HepG2 (cell line): ENCODE data around the gene TTLL6. TPM values are rescaled to one million over a fixed set of nuclear protein-coding genes. Genes with fewer than 3 reads are reported as not detected.

Experiments used
- ADNP ChIP-seq: sonication (generic); formaldehyde crosslinking; IDR thresholded peaks from 2 replicates; pipeline ENCODE4 v1.4.0; 2020; ENCODE audit warnings: missing genetic modification reagents
- AGO1 ChIP-seq: fragments of 200-400 bp; formaldehyde crosslinking; IDR thresholded peaks from 2 replicates; pipeline ENCODE4 v1.6.1; 2017; ENCODE audit warnings: mild to moderate bottlenecking, low read depth, low read length, moderate library complexity; ENCODE audit not compliant: poor library complexity, severe bottlenecking
- ATF6 ChIP-seq: sonication (generic); formaldehyde crosslinking; conservative IDR thresholded peaks from 2 replicates; pipeline ENCODE4 v1.4.0; 2020; ENCODE audit warnings: missing genetic modification reagents
- ETV6 ChIP-seq: sonication (generic); formaldehyde crosslinking; conservative IDR thresholded peaks from 2 replicates; pipeline ENCODE4 v1.4.0; 2020; ENCODE audit warnings: missing genetic modification reagents
- GLMP ChIP-seq: sonication (generic); formaldehyde crosslinking; IDR thresholded peaks from 2 replicates; pipeline ENCODE4 v1.9.0; 2021; ENCODE audit warnings: missing genetic modification reagents, mild to moderate bottlenecking, borderline replicate concordance
- JUNB ChIP-seq: sonication (generic); formaldehyde crosslinking; IDR thresholded peaks from 2 replicates; pipeline ENCODE4 v1.8.0; 2022; ENCODE audit warnings: missing genetic modification reagents, mild to moderate bottlenecking, borderline replicate concordance
- KAT7 ChIP-seq: IDR thresholded peaks from 2 replicates; pipeline ENCODE4 v1.6.1; 2018; ENCODE audit warnings: borderline replicate concordance, missing compliant biosample characterization
- KLF11 ChIP-seq: IDR thresholded peaks from 2 replicates; pipeline ENCODE4 v1.6.1; 2016; ENCODE audit warnings: missing compliant biosample characterization
- MTA3 ChIP-seq: sonication (generic); formaldehyde crosslinking; IDR thresholded peaks from 2 replicates; pipeline ENCODE4 v1.4.0; 2020; ENCODE audit warnings: missing genetic modification reagents
- SIX1 ChIP-seq: sonication (generic); formaldehyde crosslinking; IDR thresholded peaks from 2 replicates; pipeline ENCODE4 v1.4.0; 2020; ENCODE audit warnings: missing genetic modification reagents, borderline replicate concordance
- TBP ChIP-seq: sonication (generic); formaldehyde crosslinking; IDR thresholded peaks from 2 replicates; pipeline ENCODE4 v1.5.0; 2020; ENCODE audit warnings: missing genetic modification reagents
- TBX2 ChIP-seq: sonication (generic); formaldehyde crosslinking; IDR thresholded peaks from 2 replicates; pipeline ENCODE4 v1.5.0; 2020; ENCODE audit warnings: missing genetic modification reagents, mild to moderate bottlenecking, borderline replicate concordance
- THAP11 ChIP-seq: IDR thresholded peaks from 2 replicates; pipeline ENCODE4 v1.6.1; 2016; ENCODE audit warnings: missing biosample characterization, missing genetic modification reagents
- UBTF ChIP-seq: sonication (generic); formaldehyde crosslinking; IDR thresholded peaks from 2 replicates; pipeline ENCODE4 v1.4.0; 2020; ENCODE audit warnings: mild to moderate bottlenecking, missing genetic modification reagents
- YY1 ChIP-seq: IDR thresholded peaks from 2 replicates; pipeline ENCODE4 v1.6.1; 2011; ENCODE audit warnings: low read length, low read depth, moderate library complexity, mild to moderate bottlenecking; ENCODE audit not compliant: insufficient read depth, insufficient replicate concordance
- ZBTB4 ChIP-seq: sonication (generic); formaldehyde crosslinking; IDR thresholded peaks from 2 replicates; pipeline ENCODE4 v1.4.0; 2020; ENCODE audit warnings: missing genetic modification reagents, mild to moderate bottlenecking, borderline replicate concordance
- ZBTB7B ChIP-seq: sonication (generic); formaldehyde crosslinking; IDR thresholded peaks from 2 replicates; pipeline ENCODE4 v1.4.0; 2020; ENCODE audit warnings: missing genetic modification reagents
- ZNF124 ChIP-seq: sonication (generic); formaldehyde crosslinking; IDR thresholded peaks from 2 replicates; pipeline ENCODE4 v1.4.0; 2020; ENCODE audit warnings: missing genetic modification reagents
- ZNF350 ChIP-seq: sonication (generic); formaldehyde crosslinking; IDR thresholded peaks from 2 replicates; pipeline ENCODE4 v1.4.0; 2020; ENCODE audit warnings: mild to moderate bottlenecking, low read depth, missing genetic modification reagents, borderline replicate concordance
- ZNF737 ChIP-seq: sonication (generic); formaldehyde crosslinking; IDR thresholded peaks from 2 replicates; pipeline ENCODE4 v1.5.0; 2020; ENCODE audit warnings: missing genetic modification reagents, mild to moderate bottlenecking, borderline replicate concordance
- ZSCAN22 ChIP-seq: sonication (generic); formaldehyde crosslinking; IDR thresholded peaks from 2 replicates; pipeline ENCODE4 v1.4.0; 2020; ENCODE audit warnings: mild to moderate bottlenecking, missing genetic modification reagents
- polyA plus RNA-seq, 8 experiments: library from polyadenylated mRNA; depleted of rRNA in 3 of 8; stranded (reverse) in 7 of 8; unstranded in 1 of 8; fragments of >200 nt; fragmentation: Illumina TruSeq in 4 of 8; extraction: Trizol in 4 of 8; gene quantifications; 2 replicates each; pipeline versions ENCODE4 v1.2.1 to v1.2.3, GENCODE V29; 2011 to 2016; ENCODE audit warnings: low read depth in 4 of 8, missing spikeins in 1 of 8, mixed read lengths in 1 of 8; ENCODE audit not compliant: insufficient read depth in 1 of 8
- total RNA-seq, 5 experiments: library from RNA; depleted of rRNA; stranded (reverse); fragments of >200 nt; fragmentation: Illumina TruSeq; extraction: Trizol; gene quantifications; 2 replicates each; pipeline ENCODE4 v1.2.3, GENCODE V29; 2016; ENCODE audit warnings: low read depth in 1 of 5

Gene TTLL6
- total and polyA plus RNA-seq, 2 of the 13 experiments (the other 11 are each of a cell fraction or from before 2014, with no cell fraction given), result 0.04 to 0.08 TPM

GRCh38 chr17:48816774-48817590 is at the start of gene TTLL6 (continued):
- TF ChIP-seq ZBTB7B (CRISPR knock-in tag), result 0 out of 2 replicates have a peak, but pooled peaks have one; percentile 17
- no peak for TF ChIP-seq JUNB (CRISPR knock-in tag)
- TF ChIP-seq ADNP, result no peak
- no peak for TF ChIP-seq ZSCAN22 (CRISPR knock-in tag)
- TF ChIP-seq MTA3 (CRISPR knock-in tag), result no peak
- TF ChIP-seq ETV6 (CRISPR knock-in tag), result no peak
- no peak for TF ChIP-seq KAT7
- TF ChIP-seq ZNF737 (CRISPR knock-in tag), result no peak
- TF ChIP-seq TBX2 (CRISPR knock-in tag), result no peak
- peak; percentile 62 for TF ChIP-seq THAP11
- TF ChIP-seq KLF11, result no peak
- no peak for TF ChIP-seq GLMP
- no peak for TF ChIP-seq ZNF124 (CRISPR knock-in tag)
- no peak for TF ChIP-seq AGO1
- no peak for TF ChIP-seq ATF6
- TF ChIP-seq TBP (CRISPR knock-in tag), result no peak
- no peak for TF ChIP-seq ZBTB4 (CRISPR knock-in tag)
- peak; percentile 27 for TF ChIP-seq YY1
- TF ChIP-seq ZNF350 (CRISPR knock-in tag), result no peak
- TF ChIP-seq UBTF (CRISPR knock-in tag), result peak; percentile 30; the same call in 1 of the 2 replicates
- TF ChIP-seq SIX1 (CRISPR knock-in tag), result no peak
